Astrocyte (in vitro differentiated cells and primary cell): Measurements from ENCODE around the gene PHOSPHO1.

ENCODE experiments used
- EZH2 ChIP-seq: IDR thresholded peaks from 2 replicates; pipeline ENCODE4 v1.6.1; 2012; ENCODE audit warnings: mild to moderate bottlenecking, low read length, inconsistent platforms; ENCODE audit not compliant: insufficient read depth
- TF ChIP-seq, protein P1 (sequence below): IDR thresholded peaks from 2 replicates; pipeline ENCODE4 v1.5.1; 2011; ENCODE audit warnings: low read depth, mild to moderate bottlenecking, inconsistent platforms, low read length, moderate library complexity; ENCODE audit not compliant: insufficient read depth

DNA sequence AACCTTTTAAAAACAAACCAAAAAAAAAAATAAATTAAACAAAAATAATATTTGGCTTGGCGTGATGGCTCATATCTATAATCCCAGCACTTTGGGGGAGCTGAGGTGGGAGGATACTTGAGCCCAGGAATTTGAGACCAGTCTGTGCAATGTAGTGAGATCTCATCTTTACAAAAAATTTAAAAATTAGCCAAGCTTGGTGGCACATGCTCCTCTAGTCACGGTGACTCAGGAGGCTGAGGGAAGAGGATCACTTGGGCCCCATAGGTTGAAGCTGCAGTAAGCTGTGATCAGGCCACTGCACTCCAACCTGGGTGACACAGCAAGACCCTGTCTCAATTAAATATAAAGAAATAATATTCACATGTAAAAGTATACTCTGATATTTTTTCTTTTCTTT is 32.4 kb downstream of the PHOSPHO1 start:
- TF ChIP-seq, protein P1, sequence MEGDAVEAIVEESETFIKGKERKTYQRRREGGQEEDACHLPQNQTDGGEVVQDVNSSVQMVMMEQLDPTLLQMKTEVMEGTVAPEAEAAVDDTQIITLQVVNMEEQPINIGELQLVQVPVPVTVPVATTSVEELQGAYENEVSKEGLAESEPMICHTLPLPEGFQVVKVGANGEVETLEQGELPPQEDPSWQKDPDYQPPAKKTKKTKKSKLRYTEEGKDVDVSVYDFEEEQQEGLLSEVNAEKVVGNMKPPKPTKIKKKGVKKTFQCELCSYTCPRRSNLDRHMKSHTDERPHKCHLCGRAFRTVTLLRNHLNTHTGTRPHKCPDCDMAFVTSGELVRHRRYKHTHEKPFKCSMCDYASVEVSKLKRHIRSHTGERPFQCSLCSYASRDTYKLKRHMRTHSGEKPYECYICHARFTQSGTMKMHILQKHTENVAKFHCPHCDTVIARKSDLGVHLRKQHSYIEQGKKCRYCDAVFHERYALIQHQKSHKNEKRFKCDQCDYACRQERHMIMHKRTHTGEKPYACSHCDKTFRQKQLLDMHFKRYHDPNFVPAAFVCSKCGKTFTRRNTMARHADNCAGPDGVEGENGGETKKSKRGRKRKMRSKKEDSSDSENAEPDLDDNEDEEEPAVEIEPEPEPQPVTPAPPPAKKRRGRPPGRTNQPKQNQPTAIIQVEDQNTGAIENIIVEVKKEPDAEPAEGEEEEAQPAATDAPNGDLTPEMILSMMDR, result no peak
- no peak for TF ChIP-seq EZH2
